Adipocyte (in vitro differentiated cells): ENCODE measurements around the gene TMEM17.
A peak's percentile ranks its signal among the peaks of the same experiment; 100 is the strongest.

Source experiments
- DNase-seq: peaks from one replicate; pipeline ENCODE4 v3.0.0-alpha.2; 2015; ENCODE audit warnings: low read depth
- H3K27me3 ChIP-seq: replicated peaks from 2 replicates; pipeline ENCODE4 v1.7.0; 2013; ENCODE audit warnings: mild to moderate bottlenecking, low read length, moderate library complexity; ENCODE audit not compliant: control insufficient read depth, insufficient read depth
- H3K36me3 ChIP-seq: 2 replicates; pipeline ENCODE4 v1.7.0; 2013; ENCODE audit warnings: low read length, mild to moderate bottlenecking, moderate library complexity; ENCODE audit not compliant: control insufficient read depth, insufficient read depth, severe bottlenecking
- H3K4me1 ChIP-seq: 2 replicates; pipeline ENCODE4 v1.7.0; 2013; ENCODE audit warnings: mild to moderate bottlenecking, low read length, moderate library complexity; ENCODE audit not compliant: control insufficient read depth, insufficient read depth
- H3K4me3 ChIP-seq: 2 replicates; pipeline ENCODE4 v1.7.0; 2013; ENCODE audit warnings: mild to moderate bottlenecking, low read length, moderate library complexity
- H3K9ac ChIP-seq: 2 replicates; pipeline ENCODE4 v1.7.0; 2013; ENCODE audit warnings: mild to moderate bottlenecking, low read length, moderate library complexity
- H3K9me3 ChIP-seq: 2 replicates; pipeline ENCODE4 v1.7.0; 2013; ENCODE audit warnings: mild to moderate bottlenecking, low read length, moderate library complexity; ENCODE audit not compliant: control insufficient read depth

TMEM17 gene

GRCh38 chr2:62471404-62471803 is 34.6 kb downstream of the TMEM17 start:
- Histone ChIP-seq H3K9ac (no peak overlapping the region), H3K9me3 (no peaks in the 10 kb centered on the region), H3K36me3 (no peaks in the 10 kb centered on the region), H3K27me3 (no peaks in the 10 kb centered on the region), H3K4me3 (no peak overlapping the region), H3K4me1 (peaks cover 48% of the 10 kb centered on the region)
- no peak for DNase-seq

GRCh38 chr2:62469548-62469947 is 36.4 kb downstream of the TMEM17 start:
- Histone ChIP-seq H3K9ac (no peak overlapping the region), H3K27me3 (no peaks in the 10 kb centered on the region), H3K36me3 (no peaks in the 10 kb centered on the region), H3K4me3 (no peak overlapping the region), H3K4me1 (peaks cover 55% of the 10 kb centered on the region), H3K9me3 (no peaks in the 10 kb centered on the region)
- DNase-seq = no peak

GRCh38 chr2:62469114-62469513 is 36.9 kb downstream of the TMEM17 start:
- DNase-seq = no peak
- Histone ChIP-seq H3K27me3 (no peaks in the 10 kb centered on the region), H3K9me3 (no peaks in the 10 kb centered on the region), H3K4me1 (peaks cover 54% of the 10 kb centered on the region), H3K9ac (no peak overlapping the region), H3K36me3 (no peaks in the 10 kb centered on the region), H3K4me3 (no peak overlapping the region)

- DNase-seq = no peak
- Histone ChIP-seq H3K9ac (peak overlapping the region; percentile 52), H3K9me3 (no peaks in the 10 kb centered on the region), H3K36me3 (no peaks in the 10 kb centered on the region), H3K4me3 (peak overlapping the region; percentile 23), H3K4me1 (peaks cover 48% of the 10 kb centered on the region), H3K27me3 (no peaks in the 10 kb centered on the region)
Observed at GRCh38 chr2:62467475-62468321, 38.3 kb downstream of the TMEM17 start.

- Histone ChIP-seq H3K36me3 (no peaks in the 10 kb centered on the region), H3K4me3 (peak overlapping the region; percentile 23), H3K27me3 (no peaks in the 10 kb centered on the region), H3K4me1 (peaks cover 43% of the 10 kb centered on the region), H3K9ac (peak overlapping the region; percentile 52), H3K9me3 (no peaks in the 10 kb centered on the region)
- no peak for DNase-seq
Observed at GRCh38 chr2:62467100-62467474, 38.9 kb downstream of the TMEM17 start.

- Histone ChIP-seq H3K9ac (no peak overlapping the region), H3K4me1 (peaks cover 41% of the 10 kb centered on the region), H3K4me3 (no peak overlapping the region), H3K36me3 (no peaks in the 10 kb centered on the region), H3K27me3 (no peaks in the 10 kb centered on the region), H3K9me3 (no peaks in the 10 kb centered on the region)
- DNase-seq = no peak
Observed at GRCh38 chr2:62466503-62466854, 39.5 kb downstream of the TMEM17 start.

- Histone ChIP-seq H3K9me3 (no peaks in the 10 kb centered on the region), H3K9ac (no peak overlapping the region), H3K4me3 (no peak overlapping the region), H3K4me1 (peaks cover 40% of the 10 kb centered on the region), H3K27me3 (no peaks in the 10 kb centered on the region), H3K36me3 (no peaks in the 10 kb centered on the region)
- no peak for DNase-seq
Observed at GRCh38 chr2:62465741-62466502, 40.1 kb downstream of the TMEM17 start.

- H3K4me3 ChIP-seq = no peak overlapping the region
- H3K36me3 ChIP-seq = no peaks in the 10 kb centered on the region
- no peak overlapping the region for H3K9ac ChIP-seq
- H3K9me3 ChIP-seq = no peaks in the 10 kb centered on the region
- peaks cover 40% of the 10 kb centered on the region for H3K4me1 ChIP-seq
- no peaks in the 10 kb centered on the region for H3K27me3 ChIP-seq
- no peak for DNase-seq
Observed at GRCh38 chr2:62465039-62465740, 40.8 kb downstream of the TMEM17 start.

GRCh38 chr2:62464221-62465007 is 41.6 kb downstream of the TMEM17 start:
- Histone ChIP-seq H3K36me3 (no peaks in the 10 kb centered on the region), H3K27me3 (no peaks in the 10 kb centered on the region), H3K9me3 (no peaks in the 10 kb centered on the region), H3K4me3 (no peak overlapping the region), H3K4me1 (peaks cover 40% of the 10 kb centered on the region), H3K9ac (no peak overlapping the region)
- DNase-seq = no peak

- H3K4me3 ChIP-seq = no peak overlapping the region
- H3K36me3 ChIP-seq = no peaks in the 10 kb centered on the region
- H3K27me3 ChIP-seq = no peaks in the 10 kb centered on the region
- H3K9me3 ChIP-seq = no peaks in the 10 kb centered on the region
- peak overlapping the region; percentile 13 for H3K9ac ChIP-seq
- no peak for DNase-seq
- peaks cover 25% of the 10 kb centered on the region for H3K4me1 ChIP-seq
Observed at GRCh38 chr2:62462211-62462610, 43.8 kb downstream of the TMEM17 start.
